ENCODE data around the gene MKRN2OS.

Gene MKRN2OS

GRCh38 chr3:12545473-12545791, at the start of gene MKRN2OS:
MKRN2OS (minus strand) TSS chr3:12545499; CDS start chr3:12545464, 35 bp downstream.
- DNase-seq (ENCODE audit: low read depth in 2 of 2), result no peak

GRCh38 chr3:12593473-12593872, 48.2 kb upstream of the MKRN2OS start:
- DNase-seq (ENCODE audit: low read depth in 2 of 2), result no peak

- no peak for DNase-seq (ENCODE audit: low read depth in 2 of 2)
Measured at GRCh38 chr3:12591997-12592715, 46.9 kb upstream of the MKRN2OS start.

- no peak for DNase-seq (ENCODE audit: low read depth in 2 of 2)
Measured at GRCh38 chr3:12591456-12591855, 46.2 kb upstream of the MKRN2OS start.

GRCh38 chr3:12590096-12590495, 44.8 kb upstream of the MKRN2OS start:
- no peak for DNase-seq (ENCODE audit: low read depth in 2 of 2)

GRCh38 chr3:12588039-12589009, 43.0 kb upstream of the MKRN2OS start:
- DNase-seq (ENCODE audit: low read depth in 2 of 2), result no peak

- DNase-seq (ENCODE audit: low read depth in 2 of 2), result no peak
Measured at GRCh38 chr3:12586403-12586802, 41.1 kb upstream of the MKRN2OS start.

- no peak for DNase-seq (ENCODE audit: low read depth in 2 of 2)
Measured at GRCh38 chr3:12585970-12586369, 40.7 kb upstream of the MKRN2OS start.

- DNase-seq (ENCODE audit: low read depth in 2 of 2), result no peak
Measured at GRCh38 chr3:12585181-12585580, 39.9 kb upstream of the MKRN2OS start.

GRCh38 chr3:12584083-12584482, 38.8 kb upstream of the MKRN2OS start:
- no peak for DNase-seq (ENCODE audit: low read depth in 2 of 2)

- DNase-seq (ENCODE audit: low read depth in 2 of 2), result no peak
Measured at GRCh38 chr3:12583280-12583679, 38.0 kb upstream of the MKRN2OS start.

- DNase-seq (ENCODE audit: low read depth in 2 of 2), result no peak
Measured at GRCh38 chr3:12582730-12583129, 37.4 kb upstream of the MKRN2OS start.

GRCh38 chr3:12579905-12580304, 34.6 kb upstream of the MKRN2OS start:
- DNase-seq (ENCODE audit: low read depth in 2 of 2), result no peak

GRCh38 chr3:12579456-12579855, 34.2 kb upstream of the MKRN2OS start:
- DNase-seq (ENCODE audit: low read depth in 2 of 2), result no peak

GRCh38 chr3:12578742-12579141, 33.4 kb upstream of the MKRN2OS start:
- DNase-seq (ENCODE audit: low read depth in 2 of 2), result no peak

GRCh38 chr3:12577379-12577778, 32.1 kb upstream of the MKRN2OS start:
- DNase-seq (ENCODE audit: low read depth in 2 of 2), result no peak

GRCh38 chr3:12574661-12575060, 29.4 kb upstream of the MKRN2OS start:
- no peak for DNase-seq (ENCODE audit: low read depth in 2 of 2)

GRCh38 chr3:12574131-12574530, 28.8 kb upstream of the MKRN2OS start:
- DNase-seq (ENCODE audit: low read depth in 2 of 2), result no peak

GRCh38 chr3:12571986-12572385, 26.7 kb upstream of the MKRN2OS start:
- no peak for DNase-seq (ENCODE audit: low read depth in 2 of 2)

- no peak for DNase-seq (ENCODE audit: low read depth in 2 of 2)
Measured at GRCh38 chr3:12569836-12570235, 24.5 kb upstream of the MKRN2OS start.

GRCh38 chr3:12568747-12569146, 23.4 kb upstream of the MKRN2OS start:
- no peak for DNase-seq (ENCODE audit: low read depth in 2 of 2)

- DNase-seq (ENCODE audit: low read depth in 2 of 2), result no peak
Measured at GRCh38 chr3:12566976-12567375, 21.7 kb upstream of the MKRN2OS start.

- no peak for DNase-seq (ENCODE audit: low read depth in 2 of 2)
Measured at GRCh38 chr3:12562451-12562850, 17.2 kb upstream of the MKRN2OS start.

All from stimulated activated CD8-positive, alpha-beta memory T cell treated with anti-CD3 and anti-CD28 coated beads, Interleukin-7, amount 100 ng/mL, for 1 hour (primary cell).